HG03097 (cell line): ENCODE data around the gene SLC39A6.
"Not testable (repeated sequence)": the region's sequence is repeated elsewhere in the genome, so short reads cannot be mapped to it uniquely, and the experiment has no call there.

Experiments
- ATAC-seq: cut with Tn5 transposase; IDR thresholded peaks from one replicate; pipeline ENCODE4 v1.9.1; 2021; ENCODE audit not compliant: unreplicated experiment, low FRiP score

The SLC39A6 gene

DNA sequence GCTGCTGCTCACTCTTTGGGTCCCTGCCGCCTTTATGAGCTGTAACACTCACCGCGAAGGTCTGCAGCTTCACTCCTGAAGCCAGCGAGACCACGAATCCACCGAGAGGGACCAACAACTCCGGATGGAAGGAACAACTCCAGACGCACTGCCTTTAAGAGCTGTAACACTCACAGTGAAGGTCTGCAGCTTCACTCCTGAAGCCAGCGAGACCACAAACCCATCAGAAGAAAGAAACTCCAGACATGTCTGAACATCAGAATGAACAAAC lies 64.4 kb downstream of the SLC39A6 start:
- not testable (repeated sequence) for ATAC-seq

DNA sequence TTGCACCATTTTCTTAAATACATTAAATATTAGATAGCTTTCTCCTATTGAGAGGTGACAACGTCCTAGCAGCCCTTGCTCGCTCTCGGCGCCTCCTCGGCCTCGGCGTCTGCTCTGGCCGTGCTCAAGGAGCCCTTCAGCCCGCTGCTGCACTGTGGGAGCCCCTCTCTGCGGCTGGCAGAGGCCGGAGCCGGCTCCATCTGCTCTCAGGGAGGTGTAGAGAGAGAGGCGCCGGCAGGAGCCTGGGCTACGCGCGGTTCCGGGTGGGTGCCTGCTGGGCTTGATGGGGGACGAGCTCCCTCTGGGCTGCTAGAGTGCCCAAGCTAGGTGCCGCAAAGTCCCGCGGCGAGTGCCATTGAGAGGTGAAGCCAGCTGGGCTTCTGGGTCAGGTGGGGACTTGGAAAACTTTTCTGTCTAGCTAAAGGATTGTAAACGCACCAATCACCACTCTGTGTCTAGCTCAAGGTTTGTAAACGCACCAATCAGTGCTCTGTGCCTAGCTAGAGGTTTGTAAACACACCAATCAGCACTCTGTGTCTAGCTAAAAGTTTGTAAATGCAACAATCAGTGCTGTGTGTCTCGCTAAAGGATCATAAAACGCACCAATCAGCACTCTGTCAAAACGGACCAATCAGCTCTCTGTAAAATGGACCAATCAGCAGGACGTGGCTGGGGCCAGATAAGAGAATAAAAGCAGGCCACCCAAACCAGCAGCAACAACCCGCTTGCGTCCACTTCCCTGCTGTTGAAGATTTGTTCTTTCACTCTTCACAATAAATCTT lies 64.9 kb downstream of the SLC39A6 start:
- ATAC-seq = no peak

DNA sequence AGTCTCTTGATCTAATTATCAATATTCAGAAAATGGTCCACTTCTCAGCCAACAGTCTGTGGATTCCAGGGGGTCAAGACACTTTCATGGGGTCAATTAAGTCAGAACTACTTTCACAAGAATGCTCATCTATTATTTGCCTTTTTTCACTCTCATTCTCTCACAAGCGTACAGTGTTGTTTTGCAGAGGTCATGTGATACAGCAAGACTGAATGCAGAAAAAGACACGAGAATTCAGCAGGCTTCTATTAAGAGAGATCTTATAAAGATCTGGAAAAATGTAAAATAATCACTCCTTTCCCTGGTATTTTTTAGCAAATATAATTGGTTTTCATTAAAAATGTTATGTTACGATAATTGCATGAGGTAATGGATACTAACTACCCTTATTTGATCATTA lies 70.5 kb downstream of the SLC39A6 start:
- no peak for ATAC-seq
